Posterior cingulate gyrus (tissue), 11 donors: ENCODE measurements around the gene LIMS2.

ENCODE experiments used
- DNase-seq, 10 donors: peaks; one replicate each; pipeline versions ENCODE4 v3.0.0 to v3.0.0-alpha.2; 2020 to 2021; ENCODE audit warnings: mixed read lengths in 3 of 10
- intact Hi-C: fragments of 100-400 bp; cut with DNase I; formaldehyde crosslinking; loops from one replicate; pipeline ENCODE4 v1.15.1; 2023

The LIMS2 gene, protein sequence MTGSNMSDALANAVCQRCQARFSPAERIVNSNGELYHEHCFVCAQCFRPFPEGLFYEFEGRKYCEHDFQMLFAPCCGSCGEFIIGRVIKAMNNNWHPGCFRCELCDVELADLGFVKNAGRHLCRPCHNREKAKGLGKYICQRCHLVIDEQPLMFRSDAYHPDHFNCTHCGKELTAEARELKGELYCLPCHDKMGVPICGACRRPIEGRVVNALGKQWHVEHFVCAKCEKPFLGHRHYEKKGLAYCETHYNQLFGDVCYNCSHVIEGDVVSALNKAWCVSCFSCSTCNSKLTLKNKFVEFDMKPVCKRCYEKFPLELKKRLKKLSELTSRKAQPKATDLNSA

DNA sequence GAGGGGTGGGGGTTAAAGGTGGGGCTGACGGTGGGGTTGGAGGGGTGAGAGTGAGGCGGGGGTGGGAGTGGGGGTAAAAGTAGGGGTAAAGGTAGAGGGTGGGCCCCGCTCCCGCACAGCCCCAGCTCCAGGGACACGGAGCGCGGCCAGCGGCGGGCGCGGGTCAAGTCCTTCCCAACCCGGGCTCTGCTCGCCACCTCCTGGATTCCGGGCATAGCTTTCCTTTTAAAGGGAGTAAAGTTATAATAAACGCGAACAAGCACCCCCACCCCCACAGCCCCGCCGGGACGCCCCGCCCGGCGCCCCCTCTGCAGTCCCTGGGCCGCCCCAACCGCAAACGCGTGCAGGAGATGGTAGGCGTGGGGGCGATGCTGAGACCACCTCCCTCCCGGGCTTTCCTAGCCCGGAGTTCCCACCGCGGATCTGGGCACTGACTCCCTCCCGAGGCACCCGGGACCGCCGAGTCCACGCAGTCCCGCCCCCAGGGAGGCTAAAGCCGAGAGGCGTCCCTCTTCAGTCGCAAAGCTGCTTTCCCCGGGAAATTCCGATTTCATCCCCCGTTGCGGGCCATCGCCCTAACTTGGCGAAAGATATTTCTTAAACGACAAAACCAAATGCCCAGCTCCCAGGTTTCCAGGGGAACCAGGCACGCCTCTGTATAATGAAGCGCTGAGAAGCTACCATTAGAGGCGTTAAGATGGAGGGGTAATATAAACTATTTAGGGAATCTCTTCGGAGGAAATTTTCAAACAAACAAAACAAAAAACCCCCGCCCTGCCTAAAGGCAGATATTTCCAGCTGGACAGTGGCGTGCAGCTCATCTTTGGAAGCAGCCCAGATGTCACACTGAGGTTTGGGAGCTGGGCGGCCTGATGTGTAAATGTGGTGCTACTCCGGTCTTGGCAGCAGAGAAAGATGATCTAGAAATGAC lies at the start of gene LIMS2:
LIMS2 (minus strand) TSS at position 200 of the 931 bp plus-strand sequence. CDS start 506 bp downstream, outside the sequence.
- intact Hi-C loops = no loop called here
- peak in 2 of 10 donors; percentile 50 to 85 for DNase-seq

DNA sequence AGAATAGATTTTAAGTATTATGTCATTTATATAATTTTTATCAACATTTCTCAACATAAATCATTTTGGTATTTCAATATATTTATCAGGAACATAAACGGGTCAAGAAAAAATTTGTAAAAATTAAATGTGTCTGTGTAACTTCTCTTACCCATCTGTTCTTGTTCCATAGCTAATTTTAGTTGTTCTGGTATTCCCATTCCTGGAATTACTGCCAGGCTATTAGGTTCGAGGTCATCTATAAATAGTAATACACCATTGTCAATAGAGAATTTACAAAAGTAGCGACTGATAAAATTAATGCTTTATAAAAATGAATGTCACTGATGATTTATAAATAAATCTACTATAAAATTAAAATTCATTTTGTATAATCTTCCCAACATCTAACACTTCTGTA lies 47.5 kb upstream of the LIMS2 start:
- no peak for DNase-seq
- intact Hi-C loops = no loop called here

DNA sequence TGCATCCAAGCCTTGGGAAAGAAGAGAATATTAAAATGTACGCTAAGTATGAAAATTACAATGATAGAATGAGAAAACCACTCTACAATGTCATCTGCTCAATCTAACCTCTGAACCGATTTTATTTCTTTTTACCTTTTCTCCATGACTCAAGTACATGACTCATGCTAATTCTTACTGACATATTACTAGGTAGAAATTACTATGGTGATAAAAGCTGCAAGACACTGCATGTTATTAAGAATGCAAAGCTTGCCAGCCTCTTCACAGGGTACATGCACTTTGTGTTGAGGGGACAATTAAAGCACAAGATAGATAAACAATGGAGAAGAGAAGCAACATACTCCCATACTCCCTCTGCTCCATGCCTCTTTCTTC lies 46.6 kb upstream of the LIMS2 start:
- intact Hi-C loops = no loop called here

DNA sequence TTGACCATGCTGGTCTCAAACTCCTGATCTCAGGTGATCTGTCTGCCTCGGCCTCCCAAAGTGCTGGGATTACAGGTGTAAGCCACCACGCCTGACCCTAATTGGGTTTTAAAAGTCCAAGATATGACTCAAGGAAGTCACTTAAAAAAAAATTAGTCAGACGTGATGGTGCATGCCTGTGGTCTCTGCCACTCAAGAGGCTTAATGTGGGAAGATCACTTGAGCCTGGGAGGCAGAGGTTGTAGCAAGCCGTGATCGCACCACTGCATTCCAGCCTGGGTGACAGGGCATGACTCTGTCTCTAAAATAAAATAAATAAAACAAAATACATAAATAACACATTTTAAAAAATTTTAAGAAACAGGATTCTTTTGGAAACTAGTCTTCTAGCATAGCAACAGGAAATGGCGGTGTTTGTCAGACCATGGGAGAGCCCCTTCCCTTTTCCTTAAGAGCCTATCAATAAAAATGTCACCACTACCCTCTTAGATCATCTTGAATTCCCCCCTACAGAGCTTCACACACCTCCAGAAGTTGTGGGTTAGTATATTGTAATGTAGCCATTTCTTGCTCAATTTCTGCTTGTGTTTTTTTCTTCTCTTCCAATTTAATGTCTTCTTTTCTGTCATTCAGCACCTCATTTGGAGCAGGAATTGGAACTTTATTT lies 46.1 kb upstream of the LIMS2 start:
- DNase-seq = no peak
- intact Hi-C loops = no loop called here

More for the DNA sequence above, 46.6 kb upstream of the LIMS2 start:
- DNase-seq = no peak

DNA sequence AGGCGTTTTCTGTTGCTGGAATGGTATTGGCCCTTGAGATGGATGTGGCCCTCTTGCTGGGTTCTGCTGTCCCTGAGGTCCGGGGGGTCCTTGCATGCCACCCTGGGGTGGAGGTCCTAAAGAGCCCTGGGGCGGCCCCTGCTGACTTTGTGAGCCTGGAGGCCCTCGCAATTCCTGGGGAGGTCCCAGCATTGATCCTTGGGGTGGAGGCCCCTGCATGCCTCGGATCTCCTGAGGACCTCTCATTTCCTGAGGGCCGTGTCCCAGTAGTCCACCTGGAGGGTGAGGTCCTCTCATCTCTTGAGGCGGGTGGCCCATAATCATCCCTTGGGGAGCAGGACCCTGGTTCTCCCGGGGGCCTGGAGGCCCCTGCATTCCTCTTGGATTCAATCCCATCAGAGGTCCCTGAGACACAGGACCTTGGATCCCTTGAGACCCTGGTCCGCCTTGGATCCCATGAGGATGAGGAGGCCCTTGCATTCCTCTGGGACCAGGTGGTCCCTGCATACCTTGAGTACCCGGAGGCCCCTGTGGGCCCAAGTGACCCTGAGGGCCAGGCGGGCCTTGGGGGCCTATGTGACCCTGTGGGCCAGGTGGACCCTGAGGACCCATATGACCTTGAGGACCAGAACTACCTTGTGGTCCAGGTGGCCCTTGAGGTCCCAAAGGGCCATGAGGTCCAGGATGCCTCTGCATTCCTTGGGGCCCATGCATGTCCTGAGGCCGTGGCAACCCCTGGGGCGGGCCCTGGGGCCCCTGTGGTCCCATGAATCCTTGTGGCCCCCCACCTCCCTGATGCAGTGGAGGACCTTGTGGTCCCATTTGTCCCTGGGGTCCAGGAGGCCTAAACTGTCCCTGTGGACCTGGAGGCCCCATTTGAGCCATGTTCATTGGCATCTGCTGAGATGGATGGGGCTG lies 44.2 kb upstream of the LIMS2 start:
- DNase-seq = peak in 1 of 10 donors; percentile 76
- intact Hi-C loops = no loop called here

DNA sequence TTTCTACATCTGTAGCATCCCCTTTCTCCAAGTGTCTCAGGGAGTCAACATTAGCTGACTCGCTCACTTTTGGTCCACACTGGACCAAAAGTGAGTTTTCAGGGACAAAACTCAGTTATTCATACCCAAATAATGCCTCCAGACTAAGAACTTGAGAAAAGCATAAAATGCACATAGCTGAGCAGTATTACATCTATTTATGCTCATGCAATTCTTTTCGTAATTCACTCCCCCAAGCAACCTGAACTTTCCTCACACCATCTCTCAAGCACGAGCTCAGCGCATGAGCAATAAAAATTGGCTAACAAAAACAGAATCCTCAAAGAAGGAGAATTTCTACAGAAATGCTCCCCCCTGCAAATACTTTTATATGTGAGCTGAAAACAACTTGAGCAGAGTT lies 42.9 kb upstream of the LIMS2 start:
- no peak for DNase-seq
- intact Hi-C loops = no loop called here

DNA sequence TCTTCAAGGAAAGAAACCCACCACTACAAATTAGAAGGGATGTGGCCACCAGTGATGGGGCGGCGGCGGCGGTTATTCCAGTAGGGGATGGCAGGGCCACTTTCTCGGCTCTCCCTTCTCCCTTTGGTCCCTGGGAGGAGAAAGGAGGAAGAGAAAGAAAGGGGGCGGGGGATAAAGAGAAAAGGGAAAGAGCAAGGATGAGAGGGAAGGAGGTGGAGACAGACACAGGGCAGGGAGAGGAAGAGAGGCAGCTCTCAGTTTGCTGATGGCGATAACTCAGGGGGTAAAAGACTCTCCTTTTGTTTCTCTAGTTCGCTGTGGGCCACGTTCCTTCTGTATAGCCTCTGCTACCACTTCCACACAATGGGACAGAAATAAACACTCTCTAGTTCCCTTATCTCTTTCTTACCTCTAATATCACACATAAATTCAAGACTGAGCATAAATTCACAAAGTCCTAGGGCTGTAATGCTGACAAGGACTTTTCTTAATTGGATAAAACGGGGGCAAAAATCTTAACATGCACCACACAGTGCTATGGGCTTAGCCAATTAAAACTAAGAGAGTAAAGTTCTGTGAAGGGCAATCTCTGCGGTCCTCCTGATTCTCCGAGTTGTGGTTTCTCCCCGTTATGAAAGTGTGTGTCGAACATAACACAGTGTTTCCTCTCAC lies 40.6 kb upstream of the LIMS2 start:
- intact Hi-C loops = no loop called here
- no peak for DNase-seq

DNA sequence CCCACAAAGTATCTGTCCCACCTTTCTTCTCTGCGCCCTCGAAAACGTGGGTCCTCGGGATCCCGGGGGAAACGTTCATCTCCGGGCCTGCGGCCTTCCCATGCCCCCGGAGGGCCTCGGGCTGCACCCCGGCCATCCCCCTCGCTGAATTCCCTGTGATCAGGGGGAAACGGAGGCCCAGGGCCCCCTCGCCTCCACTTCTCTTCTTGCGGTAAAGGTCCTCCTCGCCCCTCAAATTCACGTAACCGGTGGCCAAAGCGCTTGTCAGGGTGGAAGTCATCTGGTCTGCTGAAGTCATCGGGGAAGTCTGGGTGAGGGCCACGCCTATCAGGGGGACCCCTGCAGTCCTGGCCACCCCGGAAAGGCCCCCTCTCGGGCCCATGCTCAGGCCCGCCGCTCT lies 38.2 kb upstream of the LIMS2 start:
- intact Hi-C loops = no loop called here
- DNase-seq = no peak

DNA sequence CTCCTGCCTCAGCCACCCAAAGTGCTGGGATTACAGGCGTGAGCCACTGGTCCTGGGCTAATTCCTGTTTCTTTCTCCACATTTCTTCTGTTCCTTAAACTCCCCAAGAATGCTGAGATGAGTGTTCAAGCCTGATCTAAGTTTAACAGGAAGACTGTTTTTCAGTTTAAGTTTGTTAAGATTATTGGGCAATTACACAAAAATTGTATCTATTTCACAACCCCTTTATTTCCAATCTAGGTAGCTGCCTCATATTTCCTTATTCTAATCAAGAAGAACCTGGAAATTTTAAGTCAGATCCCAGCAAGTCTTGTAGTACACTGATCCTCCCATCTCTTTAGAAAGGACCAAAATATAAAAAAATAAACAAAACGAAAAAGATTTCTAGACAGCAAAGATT lies 37.7 kb upstream of the LIMS2 start:
- intact Hi-C loops = no loop called here

DNA sequence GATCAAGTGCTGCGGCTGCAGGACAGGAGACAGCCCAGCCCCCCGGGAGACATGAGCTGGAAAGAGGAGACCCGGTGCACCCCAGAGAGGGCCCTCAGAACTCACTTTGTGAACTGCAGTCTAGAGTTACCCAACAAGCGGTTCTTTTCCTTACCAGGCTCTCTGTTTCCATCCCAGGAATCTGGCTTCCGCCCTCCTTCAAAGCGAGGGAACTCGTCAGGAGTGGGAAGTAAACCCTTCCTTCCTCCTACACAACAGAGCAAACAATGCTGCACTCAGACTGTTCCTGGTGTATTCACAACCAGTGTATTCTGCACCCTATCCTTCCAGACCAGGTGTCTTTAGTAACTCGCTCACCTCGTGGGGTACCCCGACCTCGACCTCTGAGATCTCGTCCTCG lies 34.0 kb upstream of the LIMS2 start:
- no peak for DNase-seq
- intact Hi-C loops = loop anchor here (10.0 kb wide), 1 partner anchor 385 kb away; the partner anchor contains the start of gene UGGT1

More for the DNA sequence above, 37.7 kb upstream of the LIMS2 start:
- DNase-seq = no peak

DNA sequence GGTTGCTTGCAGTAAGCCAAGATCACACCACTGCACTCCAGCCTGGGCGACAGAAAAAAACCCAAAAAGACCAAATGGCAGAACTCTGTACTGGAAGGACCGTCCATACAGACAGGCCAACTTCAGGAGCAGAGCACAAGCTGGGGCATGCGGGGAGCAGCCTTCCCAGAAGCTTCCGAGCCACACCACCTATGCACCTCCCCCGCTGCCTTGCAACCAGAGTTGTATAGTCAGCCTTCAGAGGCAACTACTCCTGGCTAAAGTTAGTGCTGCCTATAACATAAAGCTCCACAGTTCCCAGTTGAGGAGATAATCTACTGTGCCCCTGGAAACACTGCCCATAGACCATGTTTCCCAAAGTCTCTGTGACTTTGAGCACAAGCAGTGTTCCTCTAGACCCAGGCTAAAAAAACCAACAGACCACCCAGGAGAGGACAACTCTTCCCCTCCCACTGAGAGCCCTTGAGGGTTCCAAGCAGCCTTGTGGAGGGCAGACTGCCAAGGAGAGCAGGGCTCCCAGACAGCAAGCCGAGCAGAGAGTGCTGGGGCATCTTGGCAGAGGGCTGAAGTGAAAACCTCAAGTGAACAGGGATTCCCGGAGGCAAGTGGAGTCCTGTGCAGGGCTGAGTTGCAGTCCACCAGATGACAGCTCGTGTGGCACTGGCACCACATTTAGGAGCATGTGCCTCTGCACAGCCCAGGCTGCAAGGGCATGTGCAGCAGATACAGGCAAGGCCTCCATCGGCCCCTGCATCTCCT lies 32.7 kb upstream of the LIMS2 start:
- peak in 1 of 10 donors; percentile 25 for DNase-seq
- intact Hi-C loops = loop anchor here (10.0 kb wide), 1 partner anchor 387 kb away; the partner anchor contains the start of gene UGGT1

DNA sequence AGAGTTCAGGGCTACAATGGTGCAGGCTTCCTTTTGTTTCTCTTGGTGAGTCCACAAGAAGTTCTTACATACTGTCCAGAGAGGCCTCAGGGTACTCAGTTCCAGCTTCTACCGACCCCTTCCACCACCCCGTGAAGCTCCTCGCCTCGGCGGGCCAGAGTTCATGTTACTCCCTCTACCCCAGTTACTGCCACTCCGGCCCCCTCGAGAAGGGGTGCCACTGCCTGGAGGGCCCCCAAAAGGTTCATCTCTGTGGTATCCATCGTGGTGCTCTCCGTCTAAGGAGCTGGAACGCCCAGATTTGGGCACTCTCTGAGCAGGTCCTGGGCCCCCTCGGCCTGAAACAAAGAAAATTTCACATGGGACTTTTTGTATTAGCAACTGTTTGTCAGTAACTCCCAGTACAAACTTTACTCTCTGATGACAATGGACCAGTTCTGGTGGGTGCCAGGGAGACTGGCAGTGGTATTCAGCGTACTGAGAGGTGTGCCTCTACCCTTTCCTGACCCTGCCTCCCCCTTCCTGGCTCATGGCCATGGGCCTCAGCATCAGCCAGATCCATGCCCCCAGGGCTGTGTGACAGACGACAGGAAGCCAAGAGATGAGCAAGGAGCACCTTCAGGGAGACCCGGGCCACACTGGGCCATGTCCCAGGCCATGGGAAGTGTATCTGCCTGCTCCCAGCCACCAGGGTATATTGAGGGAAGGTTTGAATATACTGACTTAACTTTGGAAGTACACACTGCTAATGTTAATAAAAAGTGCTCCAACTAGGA lies 31.1 kb upstream of the LIMS2 start:
- intact Hi-C loops = loop anchor here (10.0 kb wide), 1 partner anchor 388 kb away; the partner anchor contains the start of gene UGGT1
- no peak for DNase-seq

DNA sequence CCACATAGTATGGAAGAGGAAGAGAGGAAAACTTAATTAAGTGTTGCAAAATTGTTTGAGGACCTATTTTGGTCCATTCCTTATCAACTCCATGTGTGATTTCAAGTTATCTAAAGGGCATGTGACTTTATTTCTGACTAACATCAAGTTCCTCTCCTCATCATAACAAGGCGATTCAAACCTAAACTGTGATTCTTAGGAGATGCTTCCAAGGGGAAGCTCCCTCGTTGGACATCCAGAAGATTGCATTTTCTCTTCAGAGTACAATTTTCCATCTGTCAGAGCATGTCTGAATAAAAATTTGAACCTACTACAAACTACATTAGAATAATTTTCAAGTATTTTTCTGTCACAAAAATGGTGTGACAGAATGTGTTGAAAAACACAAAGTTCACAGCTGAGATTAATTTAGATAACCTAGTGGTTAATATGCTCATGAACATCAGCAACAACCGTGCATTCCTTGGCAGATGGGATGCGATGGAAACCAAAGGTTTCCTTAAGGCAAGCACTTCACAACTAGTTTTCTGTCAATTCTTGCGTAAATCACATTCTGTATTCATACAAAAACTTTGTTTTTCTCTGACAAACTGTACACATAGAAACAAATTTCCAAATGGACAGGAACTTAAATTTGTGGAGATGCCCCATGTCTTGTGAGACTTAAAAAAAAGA lies 30.2 kb upstream of the LIMS2 start:
- intact Hi-C loops = loop anchor here (10.0 kb wide), 1 partner anchor 389 kb away; the partner anchor contains the start of gene UGGT1
- no peak for DNase-seq

DNA sequence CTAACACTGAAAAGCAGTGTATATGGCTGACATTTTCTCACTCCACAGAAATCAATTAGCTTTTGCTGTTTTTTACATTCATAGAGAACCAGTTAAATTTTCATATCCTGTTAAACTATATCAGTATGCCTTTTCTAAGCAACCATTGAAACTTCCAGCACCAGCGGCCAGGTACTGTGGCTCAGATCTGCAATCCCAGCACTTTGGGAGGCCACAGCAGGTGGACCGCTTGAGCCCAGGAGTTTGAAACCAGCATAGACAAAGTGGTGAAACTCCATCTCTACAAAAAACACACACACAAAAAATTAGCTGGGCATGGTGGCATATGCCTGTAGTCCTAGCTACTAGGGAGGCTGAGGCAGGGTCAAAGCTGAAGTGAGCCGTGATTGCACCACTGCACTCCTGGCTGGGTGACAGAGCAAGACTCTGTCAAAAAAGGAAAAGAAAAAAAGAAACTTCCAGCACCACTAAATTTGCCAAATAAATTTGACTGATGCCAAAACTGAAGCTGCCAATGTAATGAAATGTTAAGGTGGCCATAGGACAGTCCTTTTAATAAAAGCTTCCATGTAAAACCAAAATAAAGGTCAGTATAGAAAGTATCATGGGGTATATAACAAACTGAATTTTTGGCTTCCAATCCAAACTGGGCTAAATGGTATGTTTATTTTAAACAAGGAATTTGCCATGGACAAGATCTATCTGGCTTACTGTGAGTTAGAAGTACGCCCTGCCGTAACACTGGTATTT lies 29.5 kb upstream of the LIMS2 start:
- intact Hi-C loops = loop anchor here (10.0 kb wide), 1 partner anchor 390 kb away; the partner anchor contains the start of gene UGGT1
- no peak for DNase-seq

DNA sequence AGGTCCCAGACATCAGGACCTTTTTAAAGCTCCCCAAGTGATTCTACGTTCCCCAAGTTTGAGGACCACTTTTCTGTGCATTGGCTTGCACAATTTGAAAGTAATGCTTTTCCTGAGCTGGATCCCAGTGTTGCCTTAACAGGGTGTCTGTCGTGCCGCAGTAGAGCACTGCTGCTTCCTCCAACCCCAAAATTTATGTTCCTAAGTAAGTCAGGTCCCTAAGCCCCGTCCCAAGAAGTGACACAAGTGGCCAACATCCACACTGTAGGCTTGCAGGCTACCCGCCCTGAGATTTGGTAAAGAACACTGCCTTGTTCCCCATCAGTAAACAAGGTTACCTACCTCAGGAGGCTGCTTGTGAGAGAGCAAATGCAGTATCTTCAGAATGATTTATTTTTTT lies 28.0 kb upstream of the LIMS2 start:
- intact Hi-C loops = loop anchor here (10.0 kb wide), 1 partner anchor 392 kb away; the partner anchor contains the start of gene UGGT1
- DNase-seq = no peak

DNA sequence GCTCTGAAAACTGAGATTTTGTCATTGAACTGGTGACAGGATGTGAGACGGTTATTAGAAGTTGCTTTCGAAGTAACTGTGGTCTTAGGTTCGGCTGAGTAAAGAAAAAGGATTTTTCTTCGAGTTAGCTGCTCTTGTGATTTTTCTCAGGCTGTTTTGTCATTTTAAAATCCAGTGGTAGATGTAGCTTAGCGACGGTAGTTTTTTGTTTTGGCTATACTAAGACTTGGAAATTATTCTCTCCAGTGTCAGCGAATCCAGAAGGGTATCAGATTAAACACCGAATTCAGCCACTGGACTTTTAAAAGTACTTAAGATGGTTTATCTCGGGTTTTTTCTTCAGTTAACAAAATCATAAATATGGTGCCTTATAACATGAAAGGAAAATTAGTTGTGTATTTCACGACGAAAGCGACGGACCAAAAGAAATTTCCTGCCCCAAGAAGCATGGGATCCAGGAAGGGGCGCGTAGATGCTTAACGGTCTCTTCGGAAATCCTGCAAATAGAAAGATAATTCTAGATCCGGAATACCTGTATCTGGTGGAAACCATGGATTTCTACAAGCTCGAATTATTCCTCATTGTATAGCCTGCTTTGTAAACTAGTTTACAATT lies 27.2 kb upstream of the LIMS2 start:
- no peak for DNase-seq
- intact Hi-C loops = loop anchor here (10.0 kb wide), 1 partner anchor 392 kb away; the partner anchor contains the start of gene UGGT1
